IMR-90 (cell line): ENCODE measurements around the gene PDE4B. TPM values are rescaled to one million over a fixed set of nuclear protein-coding genes. Genes with fewer than 3 reads are reported as not detected.

ENCODE experiments used
- ATAC-seq: fragments of 200-7000 bp; cut with Tn5 transposase; 2 replicates; pipeline ENCODE4 v1.9.1; 2020; ENCODE audit warnings: low read depth, mild to moderate bottlenecking, moderate library complexity
- BruUV-seq: library from RNA; stranded (reverse); fragments of 400-500 nt; replicated peaks from 2 replicates; lab custom pipeline; 2021; lab: Mats Ljungman, UMichigan
- CTCF ChIA-PET: fragments of 300-600 bp; formaldehyde crosslinking; extraction: SDS; loops from one replicate; lab custom pipeline; 2021; ENCODE audit warnings: antibody characterized with exemption; lab: Yijun Ruan, JAX
- POLR2A ChIA-PET: fragments of 300-600 bp; sonication (Branson Sonifier 250); formaldehyde crosslinking; loops from one replicate; lab custom pipeline; 2022; ENCODE audit warnings: antibody characterized with exemption; ENCODE audit not compliant: unreplicated experiment; lab: Charles Lee
- DNase-seq: peaks from one replicate; pipeline ENCODE4 v3.0.0; 2013
- H2AFZ ChIP-seq: replicated peaks from 2 replicates; pipeline ENCODE3; 2013; ENCODE audit warnings: low read length, mild to moderate bottlenecking; ENCODE audit not compliant: poor library complexity
- H2AK5ac ChIP-seq: 2 replicates; pipeline ENCODE4 v1.6.1; 2013; ENCODE audit warnings: low read depth, low read length, inconsistent platforms
- H2AK9ac ChIP-seq: replicated peaks from 2 replicates; pipeline ENCODE3; 2013; ENCODE audit warnings: mild to moderate bottlenecking, low read depth, low read length, moderate library complexity; ENCODE audit not compliant: poor library complexity
- H2BK120ac ChIP-seq: 2 replicates; pipeline ENCODE4 v1.6.1; 2013; ENCODE audit warnings: low read depth, low read length, inconsistent platforms
- H2BK15ac ChIP-seq: 3 replicates; pipeline ENCODE4 v1.6.1; 2013; ENCODE audit warnings: low read depth, low read length, inconsistent platforms
- H2BK20ac ChIP-seq: 2 replicates; pipeline ENCODE4 v1.6.1; 2013; ENCODE audit warnings: low read depth, mild to moderate bottlenecking, inconsistent platforms, low read length, moderate library complexity
- H2BK5ac ChIP-seq: 2 replicates; pipeline ENCODE4 v1.6.1; 2013; ENCODE audit warnings: mild to moderate bottlenecking, low read depth, low read length, inconsistent platforms; ENCODE audit not compliant: poor library complexity, severe bottlenecking
- H3K14ac ChIP-seq: replicated peaks from 2 replicates; pipeline ENCODE4 v1.6.1; 2013; ENCODE audit warnings: low read depth, low read length, inconsistent platforms
- H3K18ac ChIP-seq: 2 replicates; pipeline ENCODE4 v1.6.1; 2013; ENCODE audit warnings: low read depth, low read length, control low read depth
- H3K23ac ChIP-seq: 2 replicates; pipeline ENCODE4 v1.6.1; 2013; ENCODE audit warnings: low read depth, low read length, inconsistent platforms
- H3K27ac ChIP-seq: 2 replicates; pipeline ENCODE4 v1.5.1; 2013; ENCODE audit warnings: mild to moderate bottlenecking, control low read depth, low read length; ENCODE audit not compliant: insufficient read depth
- H3K27me3 ChIP-seq: 2 replicates; pipeline ENCODE4 v1.6.1; 2013; ENCODE audit warnings: low read length; ENCODE audit not compliant: control insufficient read depth, insufficient read depth
- H3K36me3 ChIP-seq: 2 replicates; pipeline ENCODE4 v1.6.1; 2013; ENCODE audit warnings: low read length, mixed read lengths; ENCODE audit not compliant: control insufficient read depth, insufficient read depth
- H3K4ac ChIP-seq: 2 replicates; pipeline ENCODE4 v1.6.1; 2013; ENCODE audit warnings: low read depth, low read length, inconsistent platforms
- H3K4me1 ChIP-seq: 2 replicates; pipeline ENCODE4 v1.6.1; 2013; ENCODE audit warnings: low read length, mixed read lengths; ENCODE audit not compliant: control insufficient read depth, insufficient read depth
- H3K4me2 ChIP-seq: 2 replicates; pipeline ENCODE4 v1.6.1; 2013; ENCODE audit warnings: low read depth, mild to moderate bottlenecking, control low read depth, low read length, moderate library complexity
- H3K4me3 ChIP-seq: 2 replicates; pipeline ENCODE4 v1.5.1; 2013; ENCODE audit warnings: low read depth, mild to moderate bottlenecking, control low read depth, low read length, moderate library complexity; ENCODE audit not compliant: insufficient read depth
- H3K56ac ChIP-seq: 2 replicates; pipeline ENCODE4 v1.6.1; 2013; ENCODE audit warnings: low read length, inconsistent platforms; ENCODE audit not compliant: insufficient read depth; ENCODE audit errors: extremely low read depth
- H3K79me1 ChIP-seq, 2 experiments: 2 replicates each; pipeline ENCODE4 v1.6.1; 2013; ENCODE audit warnings: low read length in 2 of 2, inconsistent platforms in 1 of 2, low read depth in 1 of 2
- H3K9ac ChIP-seq: 2 replicates; pipeline ENCODE4 v1.6.1; 2013; ENCODE audit warnings: low read depth, low read length, control low read depth
- H3K9me1 ChIP-seq: 2 replicates; pipeline ENCODE4 v1.6.1; 2013; ENCODE audit warnings: low read length, inconsistent platforms; ENCODE audit not compliant: insufficient read depth
- H3K9me3 ChIP-seq: 2 replicates; pipeline ENCODE4 v1.6.1; 2013; ENCODE audit warnings: low read length; ENCODE audit not compliant: control insufficient read depth, insufficient read depth
- H4K20me1 ChIP-seq: 2 replicates; pipeline ENCODE4 v1.6.1; 2013; ENCODE audit warnings: low read length, inconsistent platforms; ENCODE audit not compliant: insufficient read depth
- H4K5ac ChIP-seq: 2 replicates; pipeline ENCODE4 v1.6.1; 2013; ENCODE audit warnings: mild to moderate bottlenecking, low read depth, low read length, control low read depth
- H4K8ac ChIP-seq, 2 experiments: 2 replicates each; pipeline ENCODE4 v1.6.1; 2013; ENCODE audit warnings: low read depth in 2 of 2, low read length in 2 of 2, control low read depth in 1 of 2, inconsistent platforms in 1 of 2
- H4K91ac ChIP-seq: 2 replicates; pipeline ENCODE4 v1.6.1; 2013; ENCODE audit warnings: low read depth, low read length, inconsistent platforms; ENCODE audit not compliant: insufficient read depth
- BHLHE40 ChIP-seq: fragments of 150-350 bp; IDR thresholded peaks from 2 replicates; pipeline ENCODE4 v1.6.1; 2016; ENCODE audit warnings: mild to moderate bottlenecking, low read depth, low read length
- MXI1 ChIP-seq: IDR thresholded peaks from 2 replicates; pipeline ENCODE4 v1.6.1; 2012; ENCODE audit warnings: low read depth, mild to moderate bottlenecking, low read length, moderate library complexity, borderline replicate concordance
- NFE2L2 ChIP-seq: fragments of 150-350 bp; IDR thresholded peaks from 2 replicates; pipeline ENCODE4 v1.6.1; 2016; ENCODE audit warnings: low read depth, mild to moderate bottlenecking, low read length
- POLR2A ChIP-seq: IDR thresholded peaks from 2 replicates; pipeline ENCODE4 v1.6.1; 2012; ENCODE audit warnings: mild to moderate bottlenecking, low read depth, low read length
- RAD21 ChIP-seq: IDR thresholded peaks from 2 replicates; pipeline ENCODE4 v1.6.1; 2012; ENCODE audit warnings: low read length, improper control_type of control experiment
- RFX5 ChIP-seq: IDR thresholded peaks from 2 replicates; pipeline ENCODE4 v1.8.0; 2012; ENCODE audit warnings: low read depth, mild to moderate bottlenecking, low read length, moderate library complexity
- SMC3 ChIP-seq: fragments of 150-350 bp; IDR thresholded peaks from 2 replicates; pipeline ENCODE4 v1.6.1; 2016; ENCODE audit warnings: low read depth, mild to moderate bottlenecking, antibody characterized with exemption, low read length, moderate library complexity
- WGBS, 2 experiments: methylation state at CpG; one replicate each; pipeline versions ENCODE4 v1.1.5 to v1.1.7; 2013; ENCODE audit warnings: missing lambda C conversion rate in 2 of 2; ENCODE audit not compliant: insufficient read length in 1 of 2; ENCODE audit errors: extremely low coverage in 2 of 2; 5-methylcytosine and 5-hydroxymethylcytosine counted together
- dilution Hi-C: fragments of 300-500 bp; cut with HindIII; formaldehyde crosslinking; loops from one replicate; pipeline ENCODE4 v1.14.3; 2018; ENCODE audit warnings: low sequenced_read_pairs; ENCODE audit not compliant: unreplicated experiment
- in situ Hi-C: fragments of 300-500 bp; cut with MboI; formaldehyde crosslinking; loops from 3 replicates; pipeline ENCODE4 v1.14.3; 2019; ENCODE audit warnings: low sequenced_read_pairs, inconsistent platforms, mixed read lengths
- intact Hi-C: fragments of 100-400 bp; cut with micrococcal nuclease; formaldehyde crosslinking; loops from 2 replicates; pipeline ENCODE4 v1.10.0; 2022
- polyA plus RNA-seq, 3 experiments: library from polyadenylated mRNA; depleted of rRNA; stranded (reverse); fragments of >200 nt; gene quantifications; 2 replicates each; pipeline ENCODE4 v1.2.3, GENCODE V29; 2012; ENCODE audit warnings: low replicate concordance in 1 of 3
- total RNA-seq: library from RNA; depleted of rRNA; stranded (reverse); fragments of >200 nt; gene quantifications from 2 replicates; pipeline ENCODE4 v1.2.3, GENCODE V29; 2012
- TF ChIP-seq, protein P1 (sequence below): fragments of 150-350 bp; IDR thresholded peaks from 2 replicates; pipeline ENCODE4 v1.6.1; 2016; ENCODE audit warnings: low read depth, mild to moderate bottlenecking, low read length, moderate library complexity, borderline replicate concordance
- TF ChIP-seq, protein P2 (sequence below): conservative IDR thresholded peaks from 2 replicates; pipeline ENCODE4 v1.5.1; 2012; ENCODE audit warnings: mild to moderate bottlenecking, low read depth, low read length, improper control_type of control experiment

The PDE4B gene
- total and polyA plus RNA-seq, 2 of the 4 experiments (the other 2 are of a cell fraction), result 5.8 to 21.3 TPM

DNA sequence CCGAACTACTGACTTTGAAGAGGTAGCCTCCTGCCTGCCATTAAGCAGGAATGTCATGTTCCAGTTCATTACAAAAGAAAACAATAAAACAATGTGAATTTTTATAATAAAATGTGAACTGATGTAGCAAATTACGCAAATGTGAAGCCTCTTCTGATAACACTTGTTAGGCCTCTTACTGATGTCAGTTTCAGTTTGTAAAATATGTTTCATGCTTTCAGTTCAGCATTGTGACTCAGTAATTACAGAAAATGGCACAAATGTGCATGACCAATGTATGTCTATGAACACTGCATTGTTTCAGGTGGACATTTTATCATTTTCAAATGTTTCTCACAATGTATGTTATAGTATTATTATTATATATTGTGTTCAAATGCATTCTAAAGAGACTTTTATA is 581.5 kb downstream of the PDE4B start:
- no peak overlapping the region for H2AK5ac ChIP-seq
- H3K36me3 ChIP-seq, result peaks cover 28% of the 10 kb centered on the region
- no CpG with 5 or more reads among the region's 2 CpGs for WGBS, 2 experiments
- H4K91ac ChIP-seq, result no peak overlapping the region
- no peak overlapping the region; the same call in 1 of the 2 replicates for H3K4me2 ChIP-seq
- intact Hi-C loops (loop anchor here (5.0 kb wide), 2 partner anchors 42 to 128 kb away; no protein-coding TSS in a partner anchor), in situ Hi-C loops (no loop called here), dilution Hi-C loops (no loop called here)
- no peak overlapping the region for H3K9ac ChIP-seq
- H2AFZ ChIP-seq, result no peak overlapping the region
- ATAC-seq (no peak), DNase-seq (no peak)
- H3K27me3 ChIP-seq, result no peaks in the 10 kb centered on the region
- POLR2A ChIA-PET, result no interaction called here
- no peak overlapping the region for H2AK9ac ChIP-seq
- H4K20me1 ChIP-seq, result peaks cover 3% of the 10 kb centered on the region; the same call in 1 of the 2 replicates
- H2BK20ac ChIP-seq, result no peak overlapping the region
- no peak overlapping the region for H4K8ac ChIP-seq
- peak overlapping the region; percentile 28; the same call in 1 of the 2 replicates for H4K5ac ChIP-seq
- H2BK120ac ChIP-seq, result no peak overlapping the region
- no peak overlapping the region for H3K27ac ChIP-seq
- peak overlapping the region; percentile 28; the same call in 1 of the 2 replicates for H3K23ac ChIP-seq
- H3K56ac ChIP-seq, result no peak overlapping the region
- peak overlapping the region; percentile 20; the same call in 1 of the 2 replicates for H3K14ac ChIP-seq
- no peaks in the 10 kb centered on the region for H3K9me3 ChIP-seq
- H3K79me1 ChIP-seq, result peaks cover 6 to 21% of the 10 kb centered on the region in 2 experiments; a peak in 3 of 4 replicates
- CTCF ChIA-PET, result no interaction called here
- TF ChIP-seq RFX5 (no peak), SMC3 (no peak), MXI1 (no peak), NFE2L2 (no peak), BHLHE40 (no peak), RAD21 (no peak), POLR2A (no peak)
- TF ChIP-seq, protein P1, sequence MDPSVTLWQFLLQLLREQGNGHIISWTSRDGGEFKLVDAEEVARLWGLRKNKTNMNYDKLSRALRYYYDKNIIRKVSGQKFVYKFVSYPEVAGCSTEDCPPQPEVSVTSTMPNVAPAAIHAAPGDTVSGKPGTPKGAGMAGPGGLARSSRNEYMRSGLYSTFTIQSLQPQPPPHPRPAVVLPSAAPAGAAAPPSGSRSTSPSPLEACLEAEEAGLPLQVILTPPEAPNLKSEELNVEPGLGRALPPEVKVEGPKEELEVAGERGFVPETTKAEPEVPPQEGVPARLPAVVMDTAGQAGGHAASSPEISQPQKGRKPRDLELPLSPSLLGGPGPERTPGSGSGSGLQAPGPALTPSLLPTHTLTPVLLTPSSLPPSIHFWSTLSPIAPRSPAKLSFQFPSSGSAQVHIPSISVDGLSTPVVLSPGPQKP, result no peak
- TF ChIP-seq, protein P2, sequence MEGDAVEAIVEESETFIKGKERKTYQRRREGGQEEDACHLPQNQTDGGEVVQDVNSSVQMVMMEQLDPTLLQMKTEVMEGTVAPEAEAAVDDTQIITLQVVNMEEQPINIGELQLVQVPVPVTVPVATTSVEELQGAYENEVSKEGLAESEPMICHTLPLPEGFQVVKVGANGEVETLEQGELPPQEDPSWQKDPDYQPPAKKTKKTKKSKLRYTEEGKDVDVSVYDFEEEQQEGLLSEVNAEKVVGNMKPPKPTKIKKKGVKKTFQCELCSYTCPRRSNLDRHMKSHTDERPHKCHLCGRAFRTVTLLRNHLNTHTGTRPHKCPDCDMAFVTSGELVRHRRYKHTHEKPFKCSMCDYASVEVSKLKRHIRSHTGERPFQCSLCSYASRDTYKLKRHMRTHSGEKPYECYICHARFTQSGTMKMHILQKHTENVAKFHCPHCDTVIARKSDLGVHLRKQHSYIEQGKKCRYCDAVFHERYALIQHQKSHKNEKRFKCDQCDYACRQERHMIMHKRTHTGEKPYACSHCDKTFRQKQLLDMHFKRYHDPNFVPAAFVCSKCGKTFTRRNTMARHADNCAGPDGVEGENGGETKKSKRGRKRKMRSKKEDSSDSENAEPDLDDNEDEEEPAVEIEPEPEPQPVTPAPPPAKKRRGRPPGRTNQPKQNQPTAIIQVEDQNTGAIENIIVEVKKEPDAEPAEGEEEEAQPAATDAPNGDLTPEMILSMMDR, result no peak
- H3K4ac ChIP-seq, result no peak overlapping the region; the same call in 1 of the 2 replicates
- BruUV-seq, result no TSS peak
- peaks cover 13% of the 10 kb centered on the region for H3K9me1 ChIP-seq
- peak overlapping the region; percentile 73 for H2BK5ac ChIP-seq
- H3K18ac ChIP-seq, result peak overlapping the region; percentile 30; the same call in 1 of the 2 replicates
- peaks cover 22% of the 10 kb centered on the region for H3K4me1 ChIP-seq
- no peak overlapping the region for H3K4me3 ChIP-seq
- H2BK15ac ChIP-seq, result no peak overlapping the region
